IPS DF 6.9 (cell line): ENCODE data around the gene ZNF546.
A peak's percentile ranks its signal among the peaks of the same experiment; 100 is the strongest.

Experiments used
- DNase-seq: peaks from one replicate; pipeline ENCODE4 v3.0.0-alpha.2; 2013; ENCODE audit warnings: low read depth, low spot score
- H3K27ac ChIP-seq: one replicate; pipeline ENCODE4 v1.5.1; 2013; ENCODE audit warnings: low read length, control low read depth
- H3K27me3 ChIP-seq: 2 replicates; pipeline ENCODE4 v1.6.1; 2013; ENCODE audit warnings: mild to moderate bottlenecking, low read length; ENCODE audit not compliant: control insufficient read depth, insufficient read depth
- H3K36me3 ChIP-seq: 2 replicates; pipeline ENCODE4 v1.6.1; 2013; ENCODE audit warnings: low read length; ENCODE audit not compliant: control insufficient read depth, insufficient read depth
- H3K4me1 ChIP-seq: 2 replicates; pipeline ENCODE4 v1.6.1; 2013; ENCODE audit warnings: low read length; ENCODE audit not compliant: control insufficient read depth, insufficient read depth
- H3K4me3 ChIP-seq: 2 replicates; pipeline ENCODE4 v1.5.1; 2013; ENCODE audit warnings: mild to moderate bottlenecking, low read length
- H3K9me3 ChIP-seq: 2 replicates; pipeline ENCODE4 v1.6.1; 2013; ENCODE audit warnings: low read length, inconsistent platforms; ENCODE audit not compliant: control insufficient read depth, insufficient read depth
- WGBS: extraction: QIAGEN DNeasy Blood & Tissue Kit; methylation state at CpG from one replicate; pipeline ENCODE4 v1.1.7; 2013; ENCODE audit warnings: mixed read lengths, missing lambda C conversion rate; ENCODE audit not compliant: insufficient read length, insufficient coverage; 5-methylcytosine and 5-hydroxymethylcytosine counted together

Gene ZNF546

GRCh38 chr19:39983695-39984300, 13.1 kb upstream of the ZNF546 start:
- WGBS = no CpG with 5 or more reads among the region's 5 CpGs
- no peak for DNase-seq

GRCh38 chr19:39986643-39987042, 10.2 kb upstream of the ZNF546 start:
- Histone ChIP-seq H3K4me3 (no peak overlapping the region), H3K9me3 (no peaks in the 10 kb centered on the region), H3K27ac (no peak overlapping the region), H3K27me3 (no peaks in the 10 kb centered on the region), H3K4me1 (no peaks in the 10 kb centered on the region), H3K36me3 (no peaks in the 10 kb centered on the region; the same call in 1 of the 2 replicates)
- DNase-seq = no peak

More at GRCh38 chr19:39983695-39984300, 13.1 kb upstream of the ZNF546 start:
- H3K27ac ChIP-seq = no peak overlapping the region
- H3K4me3 ChIP-seq = no peak overlapping the region
- H3K4me1 ChIP-seq = no peaks in the 10 kb centered on the region
- H3K36me3 ChIP-seq = peaks cover 12% of the 10 kb centered on the region; the same call in 1 of the 2 replicates
- H3K27me3 ChIP-seq = no peaks in the 10 kb centered on the region
- H3K9me3 ChIP-seq = no peaks in the 10 kb centered on the region

- Histone ChIP-seq H3K27me3 (no peaks in the 10 kb centered on the region), H3K9me3 (no peaks in the 10 kb centered on the region), H3K36me3 (no peaks in the 10 kb centered on the region; the same call in 1 of the 2 replicates), H3K27ac (no peak overlapping the region), H3K4me3 (no peak overlapping the region), H3K4me1 (no peaks in the 10 kb centered on the region)
- no peak for DNase-seq
Observed at GRCh38 chr19:39987167-39987566, 9.7 kb upstream of the ZNF546 start.

- DNase-seq = no peak
- Histone ChIP-seq H3K4me3 (no peak overlapping the region), H3K9me3 (no peaks in the 10 kb centered on the region), H3K27ac (no peak overlapping the region), H3K36me3 (no peaks in the 10 kb centered on the region; the same call in 1 of the 2 replicates), H3K27me3 (no peaks in the 10 kb centered on the region), H3K4me1 (no peaks in the 10 kb centered on the region)
- no CpG with 5 or more reads among the region's 1 CpG for WGBS
Observed at GRCh38 chr19:39987596-39987995, 9.3 kb upstream of the ZNF546 start.

GRCh38 chr19:39993605-39994004, 3.3 kb upstream of the ZNF546 start:
- H3K36me3 ChIP-seq = no peaks in the 10 kb centered on the region
- WGBS = no CpG with 5 or more reads among the region's 1 CpG
- no peak for DNase-seq
- H3K27me3 ChIP-seq = no peaks in the 10 kb centered on the region
- H3K9me3 ChIP-seq = peaks cover 2% of the 10 kb centered on the region
- H3K27ac ChIP-seq = no peak overlapping the region
- no peak overlapping the region for H3K4me3 ChIP-seq
- no peaks in the 10 kb centered on the region for H3K4me1 ChIP-seq

GRCh38 chr19:39994361-39994760, 2.5 kb upstream of the ZNF546 start:
- H3K27ac ChIP-seq = no peak overlapping the region
- H3K36me3 ChIP-seq = no peaks in the 10 kb centered on the region
- no peaks in the 10 kb centered on the region for H3K27me3 ChIP-seq
- H3K4me1 ChIP-seq = no peaks in the 10 kb centered on the region
- H3K9me3 ChIP-seq = peaks cover 2% of the 10 kb centered on the region
- no peak for DNase-seq
- H3K4me3 ChIP-seq = no peak overlapping the region

- no peaks in the 10 kb centered on the region for H3K36me3 ChIP-seq
Observed at GRCh38 chr19:39995794-39996193, 1.1 kb upstream of the ZNF546 start.

GRCh38 chr19:39996218-39996810, 546 bp upstream of the ZNF546 start:
- DNase-seq = no peak
- peak overlapping the region; percentile 67 for H3K4me3 ChIP-seq
- H3K27ac ChIP-seq = no peak overlapping the region
- WGBS = no CpG with 5 or more reads among the region's 19 CpGs
- peaks cover 2% of the 10 kb centered on the region for H3K9me3 ChIP-seq
- H3K36me3 ChIP-seq = no peaks in the 10 kb centered on the region
- no peaks in the 10 kb centered on the region; the same call in 1 of the 2 replicates for H3K27me3 ChIP-seq
- no peaks in the 10 kb centered on the region for H3K4me1 ChIP-seq

More at GRCh38 chr19:39995794-39996193, 1.1 kb upstream of the ZNF546 start:
- H3K4me1 ChIP-seq = no peaks in the 10 kb centered on the region
- no CpG with 5 or more reads among the region's 1 CpG for WGBS
- peaks cover 2% of the 10 kb centered on the region for H3K9me3 ChIP-seq
- no peak for DNase-seq
- H3K27me3 ChIP-seq = no peaks in the 10 kb centered on the region
- no peak overlapping the region for H3K27ac ChIP-seq
- H3K4me3 ChIP-seq = no peak overlapping the region

GRCh38 chr19:39997638-39998216, 867 bp downstream of the ZNF546 start:
- H3K27me3 ChIP-seq = no peaks in the 10 kb centered on the region; the same call in 1 of the 2 replicates
- no peak for DNase-seq
- H3K9me3 ChIP-seq = peaks cover 2% of the 10 kb centered on the region
- no peak overlapping the region for H3K4me3 ChIP-seq
- H3K27ac ChIP-seq = no peak overlapping the region
- H3K4me1 ChIP-seq = no peaks in the 10 kb centered on the region
- WGBS = no CpG with 5 or more reads among the region's 5 CpGs
- no peaks in the 10 kb centered on the region for H3K36me3 ChIP-seq

- WGBS = no CpG with 5 or more reads among the region's 4 CpGs
- no peak for DNase-seq
- no peak overlapping the region for H3K4me3 ChIP-seq
- H3K36me3 ChIP-seq = no peaks in the 10 kb centered on the region
- H3K27ac ChIP-seq = no peak overlapping the region
- H3K9me3 ChIP-seq = peaks cover 2% of the 10 kb centered on the region
- H3K27me3 ChIP-seq = no peaks in the 10 kb centered on the region; the same call in 1 of the 2 replicates
- H3K4me1 ChIP-seq = no peaks in the 10 kb centered on the region
Observed at GRCh38 chr19:39998501-39998900, 1.6 kb downstream of the ZNF546 start.
